ENCODE data around the gene FLNB.

- TF ChIP-seq CTCF (conservative IDR thresholded peaks at IDR 0.05; ENCODE audit: low read length) (no peak), EZH2phosphoT487 (IDR thresholded peaks at IDR 0.05; ENCODE audit: borderline replicate concordance) (no peak)
Measured at GRCh38 chr3:58066842-58067241, 58.6 kb downstream of the FLNB start.

All from Loucy (cell line).